Lower leg skin (tissue), 3 donors: ENCODE results near the gene ENTPD1.
"Not testable (repeated sequence)": the region's sequence is repeated elsewhere in the genome, so short reads cannot be mapped to it uniquely, and the experiment has no call there.

Experiments used
- CTCF ChIP-seq, 3 donors: fragments of 450-650 bp; IDR thresholded peaks; one replicate each; pipeline ENCODE4 v1.5.1; 2016; ENCODE audit warnings: antibody characterized with exemption in 3 of 3, mild to moderate bottlenecking in 3 of 3, moderate library complexity in 2 of 3
- POLR2A ChIP-seq, 2 donors: fragments of 450-650 bp; IDR thresholded peaks; one replicate each; pipeline ENCODE4 v1.6.1; 2016 to 2017; ENCODE audit warnings: antibody characterized with exemption in 2 of 2, mild to moderate bottlenecking in 1 of 2, moderate library complexity in 1 of 2

- not testable (repeated sequence) for TF ChIP-seq CTCF, POLR2A (IDR thresholded peaks at IDR 0.05)
Observed at GRCh38 chr10:95808705-95809308, 52.8 kb downstream of the ENTPD1 start.
